Testis (tissue), 2 donors: ENCODE results near the gene TSSC4.

ENCODE experiments used
- CTCF ChIP-seq, 3 experiments: fragments of 450-650 bp in 2 of 3; fragments of 200-600 bp in 1 of 3; sonication (generic) in 1 of 3; IDR thresholded peaks; one replicate each; pipeline ENCODE4 v1.5.1; 2016 to 2019; ENCODE audit warnings: antibody characterized with exemption in 3 of 3, mild to moderate bottlenecking in 2 of 3, moderate library complexity in 1 of 3
- POLR2A ChIP-seq: fragments of 450-650 bp; IDR thresholded peaks from one replicate; pipeline ENCODE4 v1.6.1; 2017; ENCODE audit warnings: antibody characterized with exemption, mild to moderate bottlenecking, moderate library complexity

DNA sequence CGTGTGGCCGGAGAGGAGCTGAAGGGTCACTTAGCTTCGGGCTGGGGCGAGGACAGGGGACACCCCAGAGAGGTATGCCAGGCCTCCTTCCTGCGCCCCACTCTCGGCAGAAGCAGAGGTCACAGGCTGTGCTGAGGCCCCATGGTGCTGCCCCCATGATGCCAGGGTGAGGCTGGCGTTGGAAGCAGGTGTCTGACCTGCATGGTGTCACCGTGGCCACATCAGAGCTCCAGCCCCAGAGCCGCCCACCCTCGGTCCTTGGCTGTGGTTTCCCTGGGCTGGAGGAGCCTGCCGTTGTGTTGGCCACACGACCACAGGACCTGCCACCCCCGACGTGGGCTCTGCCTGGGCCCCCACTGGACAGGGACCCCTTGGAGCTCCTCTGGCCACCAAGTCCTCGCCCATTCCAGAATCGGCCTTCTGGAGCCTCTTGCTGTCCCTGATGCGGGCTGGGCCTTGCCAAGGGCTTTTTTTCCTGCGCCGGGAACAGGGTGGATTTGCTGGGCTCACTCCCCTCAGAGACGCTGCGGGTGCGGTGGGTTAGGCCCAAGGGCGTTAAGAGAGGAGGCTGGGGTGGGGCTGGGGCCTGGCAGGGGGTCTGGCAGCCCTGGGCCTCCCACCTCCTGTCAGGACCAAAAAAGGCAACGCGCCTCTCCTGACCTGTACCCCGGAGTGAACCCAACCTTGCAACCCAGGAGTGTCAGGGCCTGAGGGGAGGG lies 8.2 kb upstream of the TSSC4 start:
- no peak for TF ChIP-seq CTCF (IDR thresholded peaks at IDR 0.05)
- TF ChIP-seq POLR2A: no peak
